Stimulated activated CD4-positive, alpha-beta T cell treated with anti-CD3 and anti-CD28 coated beads, Interleukin-1b, Interleukin-23, amount 100 ng/mL, for 4 hours (primary cell): ENCODE measurements around the gene ARHGAP40.
"Not testable (repeated sequence)": the region's sequence is repeated elsewhere in the genome, so short reads cannot be mapped to it uniquely, and the experiment has no call there.

ENCODE experiments used
- DNase-seq, 2 donors: peaks; one replicate each; pipeline ENCODE4 v3.0.0-alpha.2; 2020; ENCODE audit warnings: low read depth in 2 of 2

ARHGAP40 gene

GRCh38 chr20:38588303-38588702, 13.3 kb upstream of the ARHGAP40 start:
- no peak for DNase-seq

GRCh38 chr20:38589351-38589750, 12.3 kb upstream of the ARHGAP40 start:
- no peak for DNase-seq

GRCh38 chr20:38589967-38590675, 11.5 kb upstream of the ARHGAP40 start:
- no peak for DNase-seq

GRCh38 chr20:38590676-38591473, 10.7 kb upstream of the ARHGAP40 start:
- DNase-seq, result no peak

GRCh38 chr20:38591474-38592410, 9.9 kb upstream of the ARHGAP40 start:
- DNase-seq, result no peak

GRCh38 chr20:38592411-38592790, 9.2 kb upstream of the ARHGAP40 start:
- DNase-seq, result not testable (repeated sequence)

- DNase-seq, result not testable (repeated sequence)
These were observed 7.3 kb upstream of the ARHGAP40 start for GRCh38 chr20:38594281-38594680.

GRCh38 chr20:38595886-38596285, 5.7 kb upstream of the ARHGAP40 start:
- DNase-seq, result not testable (repeated sequence)

- no peak for DNase-seq
These were observed 2.2 kb upstream of the ARHGAP40 start for GRCh38 chr20:38599410-38599882.

- DNase-seq, result no peak
These were observed 1.6 kb upstream of the ARHGAP40 start for GRCh38 chr20:38600057-38600456.

GRCh38 chr20:38602185-38602581, 574 bp downstream of the ARHGAP40 start:
- DNase-seq, result no peak

- DNase-seq, result no peak
These were observed 1.7 kb downstream of the ARHGAP40 start for GRCh38 chr20:38603286-38603685.

GRCh38 chr20:38604873-38605303, 3.3 kb downstream of the ARHGAP40 start:
- DNase-seq, result no peak

- no peak for DNase-seq
These were observed 5.7 kb downstream of the ARHGAP40 start for GRCh38 chr20:38607351-38607750.

- DNase-seq, result no peak
These were observed 6.6 kb downstream of the ARHGAP40 start for GRCh38 chr20:38608188-38608587.

GRCh38 chr20:38609815-38610214, 8.2 kb downstream of the ARHGAP40 start:
- no peak for DNase-seq

- no peak for DNase-seq
These were observed 8.9 kb downstream of the ARHGAP40 start for GRCh38 chr20:38610521-38610920.

GRCh38 chr20:38612751-38613515, 11.3 kb downstream of the ARHGAP40 start:
- no peak for DNase-seq

GRCh38 chr20:38615283-38615682, 13.7 kb downstream of the ARHGAP40 start:
- no peak for DNase-seq

GRCh38 chr20:38616457-38616856, 14.8 kb downstream of the ARHGAP40 start:
- no peak for DNase-seq
